ENCODE measurements around the gene JUN.
"Not testable (repeated sequence)": the region's sequence is repeated elsewhere in the genome, so short reads cannot be mapped to it uniquely, and the experiment has no call there.

JUN gene

DNA sequence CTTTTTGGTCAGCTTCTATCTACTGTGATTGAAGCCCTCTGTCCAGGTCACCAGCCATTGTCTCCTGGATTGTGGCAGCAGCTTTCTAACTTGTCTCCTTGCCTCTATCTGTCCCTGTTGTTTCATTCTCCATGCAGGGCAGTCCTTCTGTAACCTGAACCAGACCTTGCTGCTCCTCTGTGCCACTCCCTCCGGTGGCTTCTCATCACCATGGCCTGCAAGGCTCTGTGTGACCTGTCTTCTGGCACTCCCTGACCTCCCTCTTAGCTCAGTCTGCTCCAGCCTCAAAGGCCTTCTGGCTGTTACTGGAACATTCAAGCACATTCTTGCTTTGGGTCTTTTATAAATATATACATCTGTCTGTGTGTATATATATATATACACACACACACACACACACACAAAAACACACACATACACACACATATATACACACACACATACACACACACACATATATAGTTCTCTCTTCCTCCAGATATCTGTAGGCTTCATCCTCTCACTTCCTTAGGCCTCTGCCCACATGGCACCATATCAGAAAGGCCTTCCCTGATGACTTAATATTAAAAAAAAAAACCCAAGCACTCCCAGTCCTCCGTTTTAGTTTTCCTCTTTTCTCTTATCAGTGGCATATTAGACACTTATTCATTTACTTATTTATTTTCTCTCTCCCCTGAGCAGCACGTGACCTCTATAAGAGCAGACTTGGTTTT is 21.2 kb upstream of the JUN start:
- DNase-seq = no peak
- no peaks in the 10 kb centered on the region for H3K36me3 ChIP-seq
- TF ChIP-seq, protein P1, sequence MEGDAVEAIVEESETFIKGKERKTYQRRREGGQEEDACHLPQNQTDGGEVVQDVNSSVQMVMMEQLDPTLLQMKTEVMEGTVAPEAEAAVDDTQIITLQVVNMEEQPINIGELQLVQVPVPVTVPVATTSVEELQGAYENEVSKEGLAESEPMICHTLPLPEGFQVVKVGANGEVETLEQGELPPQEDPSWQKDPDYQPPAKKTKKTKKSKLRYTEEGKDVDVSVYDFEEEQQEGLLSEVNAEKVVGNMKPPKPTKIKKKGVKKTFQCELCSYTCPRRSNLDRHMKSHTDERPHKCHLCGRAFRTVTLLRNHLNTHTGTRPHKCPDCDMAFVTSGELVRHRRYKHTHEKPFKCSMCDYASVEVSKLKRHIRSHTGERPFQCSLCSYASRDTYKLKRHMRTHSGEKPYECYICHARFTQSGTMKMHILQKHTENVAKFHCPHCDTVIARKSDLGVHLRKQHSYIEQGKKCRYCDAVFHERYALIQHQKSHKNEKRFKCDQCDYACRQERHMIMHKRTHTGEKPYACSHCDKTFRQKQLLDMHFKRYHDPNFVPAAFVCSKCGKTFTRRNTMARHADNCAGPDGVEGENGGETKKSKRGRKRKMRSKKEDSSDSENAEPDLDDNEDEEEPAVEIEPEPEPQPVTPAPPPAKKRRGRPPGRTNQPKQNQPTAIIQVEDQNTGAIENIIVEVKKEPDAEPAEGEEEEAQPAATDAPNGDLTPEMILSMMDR (IDR thresholded peaks at IDR 0.05; ENCODE audit: low read depth, low read length) = no peak
- H3K9me3 ChIP-seq = no peaks in the 10 kb centered on the region
- no peaks in the 10 kb centered on the region for H3K27me3 ChIP-seq
- H3K4me1 ChIP-seq = no peaks in the 10 kb centered on the region
- H3K4me3 ChIP-seq (ENCODE audit: low read depth, low read length) = no peak overlapping the region

DNA sequence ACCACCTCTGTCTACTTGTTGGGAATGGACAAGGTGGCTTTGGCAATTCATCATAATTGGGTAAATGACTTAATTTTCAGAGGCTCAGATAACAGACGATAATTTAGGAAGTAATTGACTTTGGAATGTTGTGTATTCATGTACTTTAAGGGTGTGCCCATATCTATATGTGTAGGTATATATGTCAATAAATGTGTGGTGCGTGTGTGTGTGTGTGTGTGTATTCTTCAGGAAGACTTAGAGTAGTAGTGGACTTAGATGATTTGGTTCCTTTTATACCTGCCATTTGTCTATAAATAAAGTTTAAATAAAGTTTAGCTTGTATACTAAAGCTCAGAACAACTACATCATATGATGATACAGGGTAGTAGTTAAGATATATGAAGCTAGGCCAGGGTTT is 20.0 kb upstream of the JUN start:
- TF ChIP-seq, protein P1 (IDR thresholded peaks at IDR 0.05; ENCODE audit: low read depth, low read length) = no peak
- no peak for DNase-seq
- no peaks in the 10 kb centered on the region for H3K4me1 ChIP-seq

DNA sequence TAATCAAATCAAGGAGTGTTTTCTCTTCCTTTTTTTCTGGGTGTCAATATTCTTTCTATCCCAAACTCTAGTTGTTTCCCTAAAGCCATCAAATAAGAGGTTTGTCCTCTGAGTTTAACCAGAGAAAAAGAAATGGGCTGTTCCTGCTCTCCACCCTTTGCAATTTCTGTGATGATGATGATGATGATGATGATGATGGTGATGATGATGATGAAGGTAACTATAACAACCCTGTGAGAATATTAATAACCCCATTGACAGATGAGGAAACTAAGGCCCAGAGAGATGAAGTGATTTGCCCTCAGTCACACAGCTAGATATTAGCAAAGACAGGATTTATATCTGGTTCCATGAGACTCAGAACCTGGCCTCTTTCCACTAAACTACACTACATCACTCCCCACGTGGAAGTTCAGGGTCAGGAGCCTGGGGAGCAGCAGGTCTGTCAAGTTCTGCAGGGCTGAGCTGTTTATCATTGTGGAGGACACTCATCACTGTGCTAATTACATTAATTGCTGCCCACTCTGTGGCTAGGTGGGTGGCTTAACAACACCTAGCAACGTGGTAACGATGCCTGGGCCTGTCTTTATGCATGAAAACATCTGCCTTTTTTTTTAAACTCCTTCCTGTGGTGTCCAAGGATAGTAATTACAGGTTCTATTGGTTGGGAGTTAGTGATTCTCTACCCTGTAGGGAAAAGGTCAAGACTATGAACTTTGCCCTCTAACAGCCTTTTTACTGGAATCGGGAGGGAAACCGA is 19.0 kb upstream of the JUN start:
- DNase-seq = no peak
- no peaks in the 10 kb centered on the region for H3K27me3 ChIP-seq
- H3K9me3 ChIP-seq = no peaks in the 10 kb centered on the region
- TF ChIP-seq, protein P1 (IDR thresholded peaks at IDR 0.05; ENCODE audit: low read depth, low read length) = no peak
- H3K36me3 ChIP-seq = no peaks in the 10 kb centered on the region
- H3K4me3 ChIP-seq (ENCODE audit: low read depth, low read length) = no peak overlapping the region
- no peaks in the 10 kb centered on the region for H3K4me1 ChIP-seq

More for the DNA sequence above, 20.0 kb upstream of the JUN start:
- Histone ChIP-seq H3K36me3 (no peaks in the 10 kb centered on the region), H3K9me3 (no peaks in the 10 kb centered on the region), H3K27me3 (no peaks in the 10 kb centered on the region), H3K4me3 (ENCODE audit: low read depth, low read length) (no peak overlapping the region)

DNA sequence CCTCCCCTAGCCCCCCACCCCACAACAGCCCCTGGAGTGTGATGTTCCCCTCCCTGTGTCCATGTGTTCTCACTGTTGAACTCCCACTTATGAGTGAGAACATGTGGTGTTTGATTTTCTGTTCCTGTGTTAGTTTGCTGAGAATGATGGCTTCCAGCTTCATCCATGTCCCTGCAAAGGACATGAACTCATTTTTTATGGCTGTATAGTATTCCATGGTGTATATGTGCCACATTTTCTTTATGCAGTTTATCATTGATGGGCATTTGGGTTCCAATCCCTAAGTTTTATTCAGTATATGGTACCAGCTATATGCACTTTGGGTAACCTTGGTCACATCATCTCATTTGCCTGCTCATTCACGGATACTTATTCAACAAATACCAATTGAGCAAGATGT is 17.4 kb upstream of the JUN start:
- not testable (repeated sequence) for H3K4me1 ChIP-seq; H3K36me3 ChIP-seq; H3K9me3 ChIP-seq; DNase-seq; H3K4me3 ChIP-seq (ENCODE audit: low read depth, low read length); H3K27me3 ChIP-seq

DNA sequence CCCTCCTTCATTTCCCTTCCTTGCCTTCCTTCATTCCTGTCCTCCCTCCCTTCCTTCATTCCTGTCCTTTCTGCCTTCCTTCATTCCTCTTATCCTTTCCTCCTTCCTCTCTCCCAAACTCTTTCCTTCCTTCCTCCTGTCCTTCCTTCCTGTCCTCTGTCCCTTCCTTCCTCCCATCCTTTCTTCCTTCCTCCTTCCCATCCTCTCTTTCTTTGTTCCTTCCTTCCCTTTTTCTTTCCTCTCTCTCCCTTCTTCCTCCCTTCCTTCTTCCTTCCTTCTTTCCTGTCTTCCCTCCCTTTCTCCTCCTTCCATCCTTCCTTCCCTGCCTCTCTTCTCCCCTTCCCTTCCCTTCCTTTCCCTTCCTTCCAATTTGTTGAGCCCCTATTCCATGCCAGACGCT is 15.8 kb upstream of the JUN start:
- TF ChIP-seq, protein P1 (IDR thresholded peaks at IDR 0.05; ENCODE audit: low read depth, low read length) = no peak
- H3K9me3 ChIP-seq = no peaks in the 10 kb centered on the region
- H3K4me1 ChIP-seq = no peaks in the 10 kb centered on the region
- H3K27me3 ChIP-seq = no peaks in the 10 kb centered on the region
- no peak overlapping the region for H3K4me3 ChIP-seq (ENCODE audit: low read depth, low read length)
- DNase-seq = no peak
- no peaks in the 10 kb centered on the region for H3K36me3 ChIP-seq

DNA sequence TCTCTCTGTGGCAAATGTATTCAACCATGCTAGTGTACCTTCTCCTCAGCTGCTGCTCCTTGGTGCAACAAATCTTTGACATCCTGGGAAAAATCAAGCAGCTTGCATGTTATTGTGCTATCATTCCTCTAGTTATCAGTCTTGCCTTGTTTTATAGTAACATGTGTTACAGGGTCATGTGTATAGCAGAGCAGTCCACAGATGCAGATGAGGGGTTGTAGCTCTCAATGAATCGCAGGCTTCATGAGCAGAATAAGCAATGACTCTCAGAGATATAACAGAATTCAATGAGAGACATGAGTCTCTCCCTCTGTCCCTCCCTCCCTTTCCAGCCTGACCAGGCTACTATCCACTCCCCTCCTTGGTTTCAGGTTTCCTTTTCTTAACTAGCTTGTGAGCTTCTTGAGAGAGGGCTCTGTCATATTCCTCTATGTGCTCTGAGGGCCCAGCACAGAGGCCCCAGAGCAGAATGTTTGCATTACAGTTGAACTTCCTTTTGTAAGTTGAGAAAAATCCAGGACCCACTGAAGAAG is 15.1 kb upstream of the JUN start:
- H3K4me1 ChIP-seq = no peaks in the 10 kb centered on the region
- TF ChIP-seq, protein P1 (IDR thresholded peaks at IDR 0.05; ENCODE audit: low read depth, low read length) = no peak
- H3K9me3 ChIP-seq = no peaks in the 10 kb centered on the region
- H3K27me3 ChIP-seq = no peaks in the 10 kb centered on the region
- H3K4me3 ChIP-seq (ENCODE audit: low read depth, low read length) = no peak overlapping the region
- DNase-seq = no peak
- H3K36me3 ChIP-seq = no peaks in the 10 kb centered on the region

All from BE2C (cell line).